Nephron (organoid): ENCODE data around the gene APOBEC3B.
A peak's percentile ranks its signal among the peaks of the same experiment; 100 is the strongest.
"Not testable (repeated sequence)": the region's sequence is repeated elsewhere in the genome, so short reads cannot be mapped to it uniquely, and the experiment has no call there.

Experiments used
- H3K27ac Mint-ChIP-seq, 3 experiments: 2 replicates each; pipeline ENCODE4 v1.8.0; 2020; ENCODE audit warnings: mixed read lengths in 3 of 3, mild to moderate bottlenecking in 2 of 3, moderate library complexity in 1 of 3
- H3K27me3 Mint-ChIP-seq: 2 replicates; pipeline ENCODE4 v1.8.0; 2021; ENCODE audit warnings: low read depth, mild to moderate bottlenecking, moderate library complexity, mixed read lengths
- H3K36me3 Mint-ChIP-seq: 2 replicates; pipeline ENCODE4 v1.8.0; 2020; ENCODE audit warnings: low read depth, mixed read lengths
- H3K4me1 Mint-ChIP-seq: 2 replicates; pipeline ENCODE4 v1.8.0; 2020; ENCODE audit warnings: mixed read lengths
- H3K4me3 Mint-ChIP-seq, 3 experiments: 2 replicates each; pipeline ENCODE4 v1.8.0; 2020; ENCODE audit warnings: mild to moderate bottlenecking in 3 of 3, mixed read lengths in 3 of 3, moderate library complexity in 2 of 3
- H3K9me3 Mint-ChIP-seq: 2 replicates; pipeline ENCODE4 v1.8.0; 2020; ENCODE audit warnings: mixed read lengths
- CTCF ChIP-seq, 3 experiments: fragments of 200-600 bp; sonication (generic); IDR thresholded peaks; one replicate each; pipeline ENCODE4 v1.5.0; 2021; ENCODE audit warnings: antibody characterized with exemption in 3 of 3; ENCODE audit not compliant: unreplicated experiment in 3 of 3

APOBEC3B gene

GRCh38 chr22:39010946-39011345, 28.8 kb downstream of the APOBEC3B start:
- H3K27me3 Mint-ChIP-seq, result peaks cover 14% of the 10 kb centered on the region

GRCh38 chr22:39012533-39013511, 30.7 kb downstream of the APOBEC3B start:
- Mint-ChIP-seq H3K36me3 (no peaks in the 10 kb centered on the region), H3K27ac (peak overlapping the region; percentile 32 to 94 (median 77)), H3K9me3 (peaks cover 4% of the 10 kb centered on the region), H3K4me1 (peaks cover 38% of the 10 kb centered on the region), H3K4me3 (peak overlapping the region in 2 of 3 experiments; percentile 39 to 70), H3K27me3 (peaks cover 13% of the 10 kb centered on the region)
- no peak for TF ChIP-seq CTCF (IDR thresholded peaks at IDR 0.05; ENCODE audit: unreplicated experiment in 3 of 3)

More at GRCh38 chr22:39010946-39011345, 28.8 kb downstream of the APOBEC3B start:
- H3K27ac Mint-ChIP-seq, result no peak overlapping the region
- no peaks in the 10 kb centered on the region for H3K36me3 Mint-ChIP-seq
- TF ChIP-seq CTCF (IDR thresholded peaks at IDR 0.05; ENCODE audit: unreplicated experiment in 3 of 3), result no peak
- H3K9me3 Mint-ChIP-seq, result peaks cover 4% of the 10 kb centered on the region
- H3K4me1 Mint-ChIP-seq, result peaks cover 38% of the 10 kb centered on the region
- no peak overlapping the region for H3K4me3 Mint-ChIP-seq

DNA sequence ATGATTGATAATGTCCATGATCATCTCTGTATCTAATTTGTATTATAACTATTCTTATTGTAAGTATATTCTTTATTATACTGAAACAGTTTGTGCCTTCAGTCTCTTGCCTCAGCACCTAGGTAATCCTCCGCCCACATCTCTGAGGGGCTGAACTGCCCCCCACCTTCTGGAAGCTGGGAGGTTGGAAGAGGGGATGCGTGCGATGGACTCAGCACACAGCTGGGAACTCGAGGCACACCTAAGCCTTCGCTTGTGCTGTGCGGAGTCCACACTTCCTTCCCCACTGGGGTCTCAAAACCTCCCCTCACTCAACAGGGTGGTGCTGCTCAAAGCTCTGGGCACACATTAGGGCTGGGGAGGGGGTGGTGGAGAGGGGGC, 31.4 kb downstream of the APOBEC3B start:
- H3K9me3 Mint-ChIP-seq, H3K36me3 Mint-ChIP-seq, H3K27me3 Mint-ChIP-seq: not testable (repeated sequence)
- Mint-ChIP-seq H3K27ac (peak overlapping the region; percentile 94 to 99 (median 94)), H3K4me1 (peaks cover 35% of the 10 kb centered on the region), H3K4me3 (peak overlapping the region; percentile 85 to 91 (median 89))

DNA sequence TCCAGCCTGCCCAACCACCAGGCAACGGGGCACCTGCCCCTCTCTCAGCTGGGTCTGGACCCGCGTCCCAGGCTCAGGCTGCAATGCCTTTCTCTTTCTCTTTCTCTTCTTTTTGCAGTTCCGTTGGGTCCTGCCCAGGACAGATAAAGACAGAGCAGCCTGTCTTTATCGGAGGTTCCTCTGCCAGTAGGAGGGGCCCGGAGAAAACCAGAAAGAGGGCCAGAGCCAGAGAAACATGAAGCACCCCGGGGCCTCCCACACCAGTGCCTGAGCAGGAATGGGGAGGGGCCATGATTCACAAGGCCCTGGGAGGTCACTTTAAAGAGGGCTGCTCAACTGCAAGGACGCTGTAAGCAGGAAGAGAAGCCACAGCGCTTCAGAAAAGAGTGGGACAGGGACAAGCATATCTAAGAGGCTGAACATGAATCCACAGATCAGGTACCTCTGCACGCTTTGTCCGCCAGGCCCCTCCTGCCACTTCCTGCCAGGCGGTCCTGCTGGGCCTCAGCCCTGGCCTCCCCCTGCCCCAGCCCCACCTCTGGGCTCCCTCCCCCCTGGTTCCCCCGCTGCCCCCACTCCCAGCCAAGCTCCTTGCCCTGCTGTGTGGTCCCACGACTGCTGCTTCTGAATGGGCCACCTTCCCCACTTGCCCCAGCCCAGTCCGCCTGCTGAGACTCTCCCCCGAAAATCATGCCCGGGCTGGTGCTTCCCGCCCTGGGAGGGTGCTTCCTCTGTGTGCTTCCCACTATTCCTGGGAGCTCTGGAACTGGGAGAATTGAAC, 32.0 kb downstream of the APOBEC3B start, which contains the start of gene APOBEC3C:
Gene APOBEC3C, plus strand, starts transcription at position 316 of the 781 bp plus-strand sequence. Its CDS starts 106 bp downstream, at position 422.
- TF ChIP-seq CTCF (IDR thresholded peaks at IDR 0.05; ENCODE audit: unreplicated experiment in 3 of 3), result no peak
- H3K27me3 Mint-ChIP-seq, result peaks cover 9% of the 10 kb centered on the region
- no peaks in the 10 kb centered on the region for H3K9me3 Mint-ChIP-seq

DNA sequence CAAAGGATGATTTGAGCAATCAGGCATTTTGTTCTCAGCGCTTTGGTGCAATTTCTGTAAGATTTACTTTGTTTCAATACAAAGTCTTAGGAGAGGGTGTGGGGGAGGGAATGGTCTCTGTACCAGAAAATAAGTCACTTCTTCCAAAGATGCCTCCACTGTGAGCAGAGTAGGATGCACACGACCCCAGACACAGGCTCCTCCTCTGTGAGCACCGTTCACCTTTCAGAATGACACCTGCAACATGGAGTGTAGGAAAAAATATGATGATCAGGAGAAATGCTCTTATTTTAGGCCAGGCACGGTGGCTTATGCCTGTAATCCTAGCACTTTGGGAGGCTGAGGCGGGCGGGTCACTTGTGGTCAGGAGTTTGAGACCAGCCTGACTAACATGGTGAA, 32.6 kb downstream of the APOBEC3B start:
- H3K36me3 Mint-ChIP-seq, H3K27me3 Mint-ChIP-seq, H3K9me3 Mint-ChIP-seq: not testable (repeated sequence)
- peaks cover 41% of the 10 kb centered on the region for H3K4me1 Mint-ChIP-seq
- H3K27ac Mint-ChIP-seq, result peak overlapping the region; percentile 94 to 99 (median 94)
- peak overlapping the region; percentile 85 to 91 (median 89) for H3K4me3 Mint-ChIP-seq

More for the DNA sequence above, 32.0 kb downstream of the APOBEC3B start, which contains the start of gene APOBEC3C:
- Mint-ChIP-seq H3K36me3 (no peaks in the 10 kb centered on the region), H3K4me3 (peak within 1 kb of the TSS; percentile 85 to 91 (median 89)), H3K27ac (peak within 1 kb of the TSS; percentile 94 to 99 (median 94)), H3K4me1 (peaks cover 37% of the 10 kb centered on the region)

GRCh38 chr22:39016592-39016991, 34.4 kb downstream of the APOBEC3B start:
- H3K36me3 Mint-ChIP-seq, result no peaks in the 10 kb centered on the region
- H3K4me1 Mint-ChIP-seq, result peaks cover 44% of the 10 kb centered on the region
- no peak for TF ChIP-seq CTCF (IDR thresholded peaks at IDR 0.05; ENCODE audit: unreplicated experiment in 3 of 3)
- peaks cover 9% of the 10 kb centered on the region for H3K27me3 Mint-ChIP-seq
- no peaks in the 10 kb centered on the region for H3K9me3 Mint-ChIP-seq
- peak overlapping the region; percentile 27 to 52 (median 48) for H3K4me3 Mint-ChIP-seq
- H3K27ac Mint-ChIP-seq, result peak overlapping the region in 1 of 3 experiments; percentile 48
